Panc1 (cell line): ENCODE data around the gene GORASP2.

Experiments
- SIN3A ChIP-seq: IDR thresholded peaks from 2 replicates; pipeline ENCODE4 v1.6.1; 2012; ENCODE audit warnings: low read depth, mild to moderate bottlenecking, low read length, moderate library complexity, borderline replicate concordance; ENCODE audit not compliant: insufficient read depth
- TF ChIP-seq, protein P1 (sequence below): fragments of 450-650 bp; IDR thresholded peaks from 2 replicates; pipeline ENCODE4 v1.5.1; 2017; ENCODE audit warnings: mild to moderate bottlenecking

DNA sequence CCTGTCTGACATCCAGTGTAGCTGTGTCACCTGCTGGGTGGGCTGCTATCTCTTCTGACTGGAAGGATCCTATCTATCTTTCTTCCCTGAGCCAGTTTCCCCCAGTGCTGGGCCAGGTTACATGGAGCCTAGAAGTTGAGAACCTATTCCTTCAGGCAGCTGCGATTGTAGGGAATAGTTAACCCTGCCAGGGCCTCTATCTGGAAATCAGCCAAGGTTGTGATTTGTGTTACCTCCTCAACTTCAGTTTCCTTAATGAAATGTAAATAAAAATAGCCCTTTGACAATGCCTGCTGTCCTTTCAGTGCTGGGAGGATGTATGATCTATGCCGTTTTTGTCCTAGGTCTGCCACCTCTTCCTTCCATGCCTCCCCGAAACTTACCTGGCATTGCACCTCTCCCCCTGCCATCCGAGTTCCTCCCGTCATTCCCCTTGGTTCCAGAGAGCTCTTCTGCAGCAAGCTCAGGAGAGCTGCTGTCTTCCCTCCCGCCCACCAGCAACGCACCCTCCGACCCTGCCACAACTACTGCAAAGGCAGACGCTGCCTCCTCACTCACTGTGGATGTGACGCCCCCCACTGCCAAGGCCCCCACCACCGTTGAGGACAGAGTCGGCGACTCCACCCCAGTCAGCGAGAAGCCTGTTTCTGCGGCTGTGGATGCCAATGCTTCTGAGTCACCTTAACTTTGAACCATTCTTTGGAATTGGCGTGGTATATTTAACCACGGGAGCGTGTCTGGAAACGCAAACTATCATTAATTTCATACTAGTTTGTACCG is 36.6 kb downstream of the GORASP2 start:
- TF ChIP-seq, protein P1, sequence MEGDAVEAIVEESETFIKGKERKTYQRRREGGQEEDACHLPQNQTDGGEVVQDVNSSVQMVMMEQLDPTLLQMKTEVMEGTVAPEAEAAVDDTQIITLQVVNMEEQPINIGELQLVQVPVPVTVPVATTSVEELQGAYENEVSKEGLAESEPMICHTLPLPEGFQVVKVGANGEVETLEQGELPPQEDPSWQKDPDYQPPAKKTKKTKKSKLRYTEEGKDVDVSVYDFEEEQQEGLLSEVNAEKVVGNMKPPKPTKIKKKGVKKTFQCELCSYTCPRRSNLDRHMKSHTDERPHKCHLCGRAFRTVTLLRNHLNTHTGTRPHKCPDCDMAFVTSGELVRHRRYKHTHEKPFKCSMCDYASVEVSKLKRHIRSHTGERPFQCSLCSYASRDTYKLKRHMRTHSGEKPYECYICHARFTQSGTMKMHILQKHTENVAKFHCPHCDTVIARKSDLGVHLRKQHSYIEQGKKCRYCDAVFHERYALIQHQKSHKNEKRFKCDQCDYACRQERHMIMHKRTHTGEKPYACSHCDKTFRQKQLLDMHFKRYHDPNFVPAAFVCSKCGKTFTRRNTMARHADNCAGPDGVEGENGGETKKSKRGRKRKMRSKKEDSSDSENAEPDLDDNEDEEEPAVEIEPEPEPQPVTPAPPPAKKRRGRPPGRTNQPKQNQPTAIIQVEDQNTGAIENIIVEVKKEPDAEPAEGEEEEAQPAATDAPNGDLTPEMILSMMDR = no peak
- TF ChIP-seq SIN3A = no peak
